Spleen (tissue), 11 donors: Measurements from ENCODE around the gene SORCS2. TPM values are rescaled to one million over a fixed set of nuclear protein-coding genes. Genes with fewer than 3 reads are reported as not detected.

Experiments used
- DNase-seq: peaks from one replicate; pipeline ENCODE4 v3.0.0-alpha.2; 2020
- H3K27ac ChIP-seq, 8 donors: fragments of 200-600 bp; sonication (generic) in 7 of 8; 1 replicate in 4 of 8; 2 replicates in 4 of 8; pipeline versions ENCODE4 v1.5.0 to v1.8.0; 2016 to 2021; ENCODE audit warnings: inconsistent platforms in 4 of 8, mild to moderate bottlenecking in 4 of 8, moderate library complexity in 1 of 8
- H3K27me3 ChIP-seq, 7 donors: fragments of 200-600 bp; sonication (generic) in 6 of 7; replicated peaks in 1 of 7; 1 replicate in 4 of 7; 2 replicates in 3 of 7; pipeline versions ENCODE4 v1.5.0 to v1.8.0; 2016 to 2021; ENCODE audit warnings: inconsistent platforms in 3 of 7, mild to moderate bottlenecking in 1 of 7
- H3K36me3 ChIP-seq, 6 donors: fragments of 200-600 bp; sonication (generic) in 5 of 6; 1 replicate in 4 of 6; 2 replicates in 2 of 6; pipeline versions ENCODE4 v1.5.0 to v1.8.0; 2016 to 2021; ENCODE audit warnings: inconsistent platforms in 2 of 6
- H3K4me1 ChIP-seq, 6 donors: fragments of 200-600 bp; sonication (generic) in 5 of 6; 1 replicate in 3 of 6; 2 replicates in 3 of 6; pipeline versions ENCODE4 v1.5.0 to v1.8.0; 2016 to 2021; ENCODE audit warnings: inconsistent platforms in 3 of 6
- H3K4me3 ChIP-seq, 8 donors: fragments of 200-600 bp; sonication (generic) in 7 of 8; 1 replicate in 4 of 8; 2 replicates in 4 of 8; pipeline versions ENCODE4 v1.5.0 to v1.8.0; 2016 to 2021; ENCODE audit warnings: inconsistent platforms in 4 of 8, mild to moderate bottlenecking in 4 of 8, moderate library complexity in 2 of 8
- H3K9me3 ChIP-seq, 8 donors: fragments of 200-600 bp; sonication (generic) in 7 of 8; 1 replicate in 4 of 8; 2 replicates in 4 of 8; pipeline versions ENCODE4 v1.5.0 to v1.8.0; 2016 to 2021; ENCODE audit warnings: inconsistent platforms in 4 of 8
- POLR2A ChIP-seq, 3 donors: fragments of 450-650 bp; IDR thresholded peaks; one replicate each; pipeline ENCODE4 v1.5.1; 2017; ENCODE audit warnings: antibody characterized with exemption in 3 of 3, mild to moderate bottlenecking in 1 of 3
- POLR2AphosphoS5 ChIP-seq, 3 donors: sonication (generic); formaldehyde crosslinking; IDR thresholded peaks; one replicate each; pipeline ENCODE4 v1.5.1; 2017; ENCODE audit warnings: antibody characterized with exemption in 3 of 3
- WGBS, 5 donors: extraction: QIAGEN DNeasy Blood & Tissue Kit in 3 of 5; methylation state at CpG; one replicate each; pipeline versions ENCODE4 v1.1.5 to v1.1.7; 2013 to 2018; 5-methylcytosine and 5-hydroxymethylcytosine counted together
- intact Hi-C: fragments of 100-400 bp; cut with DNase I; formaldehyde crosslinking; loops from one replicate; pipeline ENCODE4 v1.15.0; 2023; ENCODE audit warnings: low total_unique reads
- polyA plus RNA-seq, 3 donors: library from polyadenylated mRNA; stranded (reverse); fragments of 200-250 nt; gene quantifications; one replicate each; pipeline ENCODE4 v1.2.1, GENCODE V29; 2013
- total RNA-seq, 7 donors: library from RNA; depleted of rRNA in 3 of 7; stranded (reverse); fragments of >200 nt in 3 of 7; fragmentation: NEBNext Ultra II Directional in 4 of 7; extraction: Animal tissue kit (Norgen Biotek cat#: 25700) in 4 of 7; gene quantifications; one replicate each; pipeline versions ENCODE4 v1.1.0 to v1.2.1, GENCODE V29; 2016 to 2021
- TF ChIP-seq, protein P1 (sequence below), 11 experiments: fragments of 200-600 bp in 7 of 11; fragments of 450-650 bp in 4 of 11; sonication (generic) in 4 of 11; IDR thresholded peaks in 8 of 11; conservative IDR thresholded peaks in 3 of 11; 1 replicate in 7 of 11; 2 replicates in 4 of 11; pipeline versions ENCODE4 v1.4.0 to v1.8.0; 2016 to 2021; ENCODE audit warnings: antibody characterized with exemption in 11 of 11, inconsistent platforms in 4 of 11, mild to moderate bottlenecking in 1 of 11
- donor health status: healthy with polysubstance abuse.
- donor health status: DM: no; HTN: no; CAD: no; lungs with moderate emphysema.
- donor health status: DM: no; HTN: no; CAD: no.
- donor health status: Bipolar disorder and iron deficiency.
- donor health status: healthy.
- donor health status: DM: no; HTN: no; CAD: no.
- donor health status: DM: yes; HTN: yes; CAD: no.

SORCS2 gene
- total and polyA plus RNA-seq, 10 donors: 0.33 to 1.6 (median 0.60) TPM

DNA sequence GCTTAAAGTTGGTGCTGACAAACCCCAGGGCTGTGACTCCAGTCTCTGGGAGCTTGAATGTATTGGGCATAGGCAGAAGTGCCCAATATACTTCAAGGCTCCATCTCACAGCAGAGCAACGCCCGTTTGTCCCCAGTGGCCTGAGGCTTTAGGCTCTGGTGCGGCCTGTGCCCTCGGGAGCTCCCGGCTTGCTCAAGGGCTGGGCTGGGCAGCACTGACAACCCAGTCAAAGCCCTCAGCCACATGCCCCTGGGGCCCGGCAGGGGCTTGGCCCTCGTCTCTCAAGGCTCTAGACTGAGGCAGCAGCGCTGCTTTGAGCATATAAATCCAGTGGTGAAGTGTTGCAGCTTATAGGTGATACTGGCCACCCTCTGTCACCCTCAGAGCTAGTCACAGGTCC, 543.6 kb downstream of the SORCS2 start:
- Histone ChIP-seq H3K9me3 (peaks cover 0 to 8% (median 0%) of the 10 kb centered on the region in 8 donors), H3K27ac (no peak overlapping the region), H3K36me3 (no peaks in the 10 kb centered on the region), H3K27me3 (peaks cover 0 to 57% (median 0%) of the 10 kb centered on the region in 7 donors), H3K4me3 (no peak overlapping the region), H3K4me1 (peaks cover 0 to 6% (median 0%) of the 10 kb centered on the region in 6 donors)
- intact Hi-C loops: no loop called here
- 56 to 91% (median 83%) methylated on average over 5 to 8 of the region's 8 CpGs; no CpG with 5 or more reads in 1 of the 5 donors for WGBS, 5 donors
- TF ChIP-seq POLR2A (IDR thresholded peaks at IDR 0.05): no peak
- TF ChIP-seq, protein P1, sequence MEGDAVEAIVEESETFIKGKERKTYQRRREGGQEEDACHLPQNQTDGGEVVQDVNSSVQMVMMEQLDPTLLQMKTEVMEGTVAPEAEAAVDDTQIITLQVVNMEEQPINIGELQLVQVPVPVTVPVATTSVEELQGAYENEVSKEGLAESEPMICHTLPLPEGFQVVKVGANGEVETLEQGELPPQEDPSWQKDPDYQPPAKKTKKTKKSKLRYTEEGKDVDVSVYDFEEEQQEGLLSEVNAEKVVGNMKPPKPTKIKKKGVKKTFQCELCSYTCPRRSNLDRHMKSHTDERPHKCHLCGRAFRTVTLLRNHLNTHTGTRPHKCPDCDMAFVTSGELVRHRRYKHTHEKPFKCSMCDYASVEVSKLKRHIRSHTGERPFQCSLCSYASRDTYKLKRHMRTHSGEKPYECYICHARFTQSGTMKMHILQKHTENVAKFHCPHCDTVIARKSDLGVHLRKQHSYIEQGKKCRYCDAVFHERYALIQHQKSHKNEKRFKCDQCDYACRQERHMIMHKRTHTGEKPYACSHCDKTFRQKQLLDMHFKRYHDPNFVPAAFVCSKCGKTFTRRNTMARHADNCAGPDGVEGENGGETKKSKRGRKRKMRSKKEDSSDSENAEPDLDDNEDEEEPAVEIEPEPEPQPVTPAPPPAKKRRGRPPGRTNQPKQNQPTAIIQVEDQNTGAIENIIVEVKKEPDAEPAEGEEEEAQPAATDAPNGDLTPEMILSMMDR (IDR thresholded peaks at IDR 0.05 in 8 of 11, conservative IDR thresholded peaks at IDR 0.05 in 3 of 11): no peak
- TF ChIP-seq POLR2AphosphoS5 (IDR thresholded peaks at IDR 0.05): no peak
- DNase-seq: peak; percentile 70

DNA sequence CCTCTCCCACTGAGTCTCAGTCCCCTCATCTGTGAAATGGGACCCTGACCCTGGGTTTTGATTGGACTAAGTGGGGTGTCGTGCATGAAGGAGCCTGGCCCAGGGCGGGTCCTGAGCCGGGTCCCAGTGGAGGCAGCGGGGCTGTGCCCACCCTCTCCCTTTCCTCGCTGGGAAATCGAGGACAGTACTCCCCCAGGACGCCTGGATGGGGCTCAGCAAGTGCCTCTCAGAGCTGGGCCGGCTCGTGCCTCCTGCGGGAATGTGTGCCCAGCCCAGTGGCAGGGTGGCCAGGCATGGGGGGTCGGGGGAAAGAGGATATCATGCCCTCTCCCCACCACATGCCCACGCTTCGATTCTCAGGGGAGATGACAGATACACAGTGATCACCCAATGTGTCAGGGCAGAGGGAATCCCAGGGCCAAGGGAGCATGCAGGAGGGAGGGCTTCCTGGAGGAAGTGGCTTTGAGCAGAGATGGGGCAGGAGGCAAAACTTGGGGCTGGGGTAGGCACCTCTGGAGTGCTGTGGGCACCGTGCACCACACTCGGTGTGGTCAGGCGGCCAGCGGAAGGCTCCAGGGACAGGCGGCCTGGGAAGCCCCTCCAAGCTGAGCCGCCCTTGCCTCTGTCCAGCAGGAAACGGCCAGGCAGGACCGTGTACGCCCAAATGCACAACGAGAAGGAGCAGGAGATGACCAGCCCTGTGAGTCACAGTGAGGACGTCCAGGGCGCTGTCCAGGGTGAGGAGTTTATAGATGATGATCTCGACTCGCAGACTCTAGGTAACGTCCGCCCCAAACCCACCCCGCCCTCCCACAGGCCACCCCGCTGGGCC, 544.3 kb downstream of the SORCS2 start:
- 74 to 79% (median 76%) methylated on average over 16 to 31 of the region's 31 CpGs for WGBS, 5 donors
- peak; percentile 68 for DNase-seq
- Histone ChIP-seq H3K9me3 (peaks cover 0 to 8% (median 0%) of the 10 kb centered on the region in 8 donors), H3K4me1 (peaks cover 0 to 6% (median 0%) of the 10 kb centered on the region in 6 donors), H3K27ac (no peak overlapping the region), H3K4me3 (no peak overlapping the region), H3K27me3 (peaks cover 0 to 57% (median 0%) of the 10 kb centered on the region in 7 donors), H3K36me3 (no peaks in the 10 kb centered on the region)
- TF ChIP-seq, protein P1 (IDR thresholded peaks at IDR 0.05 in 8 of 11, conservative IDR thresholded peaks at IDR 0.05 in 3 of 11): no peak
- TF ChIP-seq POLR2AphosphoS5 (IDR thresholded peaks at IDR 0.05): no peak
- no peak for TF ChIP-seq POLR2A (IDR thresholded peaks at IDR 0.05)
- intact Hi-C loops: no loop called here

DNA sequence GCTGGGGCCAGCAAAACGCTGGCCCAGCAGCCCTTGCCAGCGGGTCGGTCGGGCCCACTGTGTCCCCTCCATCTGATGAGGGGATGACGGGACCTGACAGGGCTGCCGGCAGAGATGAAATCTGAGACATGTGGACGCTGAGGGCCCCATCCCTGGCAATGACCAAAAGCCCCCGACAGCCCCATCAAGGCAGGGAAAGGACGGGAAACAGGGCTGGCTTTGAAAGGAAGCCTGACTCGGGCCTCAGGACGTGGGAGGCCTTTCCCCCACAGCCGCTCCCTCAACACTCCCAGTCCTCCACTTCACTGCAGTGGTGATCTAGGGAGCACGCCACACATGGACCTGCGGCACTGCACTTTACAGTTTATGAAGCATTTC, 544.9 kb downstream of the SORCS2 start:
- H3K27me3 ChIP-seq: peaks cover 0 to 57% (median 0%) of the 10 kb centered on the region in 7 donors
- intact Hi-C loops: no loop called here
- no peak for DNase-seq
- peaks cover 0 to 6% (median 0%) of the 10 kb centered on the region in 6 donors for H3K4me1 ChIP-seq
- no peaks in the 10 kb centered on the region for H3K36me3 ChIP-seq
- no peak overlapping the region for H3K4me3 ChIP-seq
- H3K27ac ChIP-seq: no peak overlapping the region
- 72 to 82% (median 78%) methylated on average over 9 to 14 of the region's 14 CpGs for WGBS, 5 donors
- TF ChIP-seq, protein P1 (IDR thresholded peaks at IDR 0.05 in 8 of 11, conservative IDR thresholded peaks at IDR 0.05 in 3 of 11): no peak
- no peak for TF ChIP-seq POLR2AphosphoS5 (IDR thresholded peaks at IDR 0.05)
- no peak for TF ChIP-seq POLR2A (IDR thresholded peaks at IDR 0.05)
- peaks cover 0 to 8% (median 0%) of the 10 kb centered on the region in 8 donors for H3K9me3 ChIP-seq

DNA sequence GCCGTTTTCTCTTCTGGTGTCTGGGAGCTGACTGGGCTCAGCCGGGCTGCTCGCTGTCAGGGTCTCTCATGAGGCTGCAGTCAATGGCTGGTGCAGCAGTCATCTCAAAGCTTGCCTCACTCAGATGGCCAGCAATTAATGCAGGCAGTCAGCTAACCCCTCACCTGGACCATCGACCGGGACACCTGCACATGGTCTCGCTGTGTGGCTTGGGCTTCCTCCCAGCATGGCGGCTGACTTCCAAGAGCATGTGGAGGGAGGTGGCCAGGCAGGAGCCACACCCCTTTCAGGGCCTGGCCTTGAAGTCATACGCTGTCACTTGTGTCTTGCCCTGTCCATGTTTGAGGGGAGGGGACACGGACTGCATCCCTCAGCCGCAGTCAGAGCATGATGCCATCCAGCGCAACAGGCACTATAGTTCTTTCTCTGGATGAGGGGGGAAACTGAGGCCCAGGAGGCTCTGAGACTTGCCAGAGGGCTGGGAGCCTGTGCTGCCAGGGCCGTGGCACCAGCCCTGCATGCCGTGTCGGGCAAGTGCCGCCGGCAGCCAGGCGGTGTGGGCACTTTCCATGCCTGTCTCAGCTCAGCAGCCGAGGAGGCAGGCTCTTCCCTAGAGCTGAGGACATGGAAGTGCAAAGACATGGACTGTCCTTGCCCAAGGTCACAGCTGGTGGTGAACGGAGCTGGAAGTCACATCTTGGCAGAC, 545.6 kb downstream of the SORCS2 start:
- intact Hi-C loops: no loop called here
- TF ChIP-seq POLR2A (IDR thresholded peaks at IDR 0.05) (no peak), POLR2AphosphoS5 (IDR thresholded peaks at IDR 0.05) (no peak)
- TF ChIP-seq, protein P1 (IDR thresholded peaks at IDR 0.05 in 8 of 11, conservative IDR thresholded peaks at IDR 0.05 in 3 of 11): no peak
- H3K27me3 ChIP-seq: peaks cover 0 to 57% (median 0%) of the 10 kb centered on the region in 7 donors
- H3K27ac ChIP-seq: no peak overlapping the region
- H3K9me3 ChIP-seq: peaks cover 0 to 8% (median 0%) of the 10 kb centered on the region in 8 donors
- H3K4me1 ChIP-seq: peaks cover 0 to 6% (median 0%) of the 10 kb centered on the region in 6 donors
- no peak overlapping the region for H3K4me3 ChIP-seq
- peak; percentile 68 for DNase-seq
- 88 to 94% (median 92%) methylated on average over 9 to 19 of the region's 19 CpGs for WGBS, 5 donors
- no peaks in the 10 kb centered on the region for H3K36me3 ChIP-seq
